ENCODE results near the gene FBXW5.

Gene FBXW5

GRCh38 chr9:136930014-136930413 is 14.5 kb downstream of the FBXW5 start:
- TF ChIP-seq ZNF274 (IDR thresholded peaks at IDR 0.05; ENCODE audit: low read depth, low read length), result no peak
- H3K4me3 ChIP-seq (ENCODE audit: low read length), result no peak overlapping the region

- TF ChIP-seq ZNF274 (IDR thresholded peaks at IDR 0.05; ENCODE audit: low read depth, low read length), result no peak
- no peak overlapping the region for H3K4me3 ChIP-seq (ENCODE audit: low read length)
Measured at GRCh38 chr9:136928591-136928990, 15.9 kb downstream of the FBXW5 start.

- TF ChIP-seq ZNF274 (IDR thresholded peaks at IDR 0.05; ENCODE audit: low read depth, low read length), result no peak
Measured at GRCh38 chr9:136927343-136928271, 16.9 kb downstream of the FBXW5 start.

GRCh38 chr9:136926749-136927148 is 17.8 kb downstream of the FBXW5 start:
- H3K4me3 ChIP-seq (ENCODE audit: low read length), result no peak overlapping the region
- TF ChIP-seq ZNF274 (IDR thresholded peaks at IDR 0.05; ENCODE audit: low read depth, low read length), result no peak

More at GRCh38 chr9:136927343-136928271, 16.9 kb downstream of the FBXW5 start:
- no peak overlapping the region for H3K4me3 ChIP-seq (ENCODE audit: low read length)

- no peak overlapping the region for H3K4me3 ChIP-seq (ENCODE audit: low read length)
- TF ChIP-seq ZNF274 (IDR thresholded peaks at IDR 0.05; ENCODE audit: low read depth, low read length), result no peak
Measured at GRCh38 chr9:136926154-136926704, 18.3 kb downstream of the FBXW5 start.

- no peak for TF ChIP-seq ZNF274 (IDR thresholded peaks at IDR 0.05; ENCODE audit: low read depth, low read length)
- H3K4me3 ChIP-seq (ENCODE audit: low read length), result no peak overlapping the region
Measured at GRCh38 chr9:136925414-136926153, 19.0 kb downstream of the FBXW5 start.

- H3K4me3 ChIP-seq (ENCODE audit: low read length), result no peak overlapping the region
- TF ChIP-seq ZNF274 (IDR thresholded peaks at IDR 0.05; ENCODE audit: low read depth, low read length), result no peak
Measured at GRCh38 chr9:136923881-136924280, 20.7 kb downstream of the FBXW5 start.

GRCh38 chr9:136922540-136922939 is 22.0 kb downstream of the FBXW5 start:
- H3K4me3 ChIP-seq (ENCODE audit: low read length), result no peak overlapping the region
- no peak for TF ChIP-seq ZNF274 (IDR thresholded peaks at IDR 0.05; ENCODE audit: low read depth, low read length)

GRCh38 chr9:136921718-136922117 is 22.8 kb downstream of the FBXW5 start:
- TF ChIP-seq ZNF274 (IDR thresholded peaks at IDR 0.05; ENCODE audit: low read depth, low read length), result no peak
- no peak overlapping the region for H3K4me3 ChIP-seq (ENCODE audit: low read length)

- TF ChIP-seq ZNF274 (IDR thresholded peaks at IDR 0.05; ENCODE audit: low read depth, low read length), result no peak
- no peak overlapping the region for H3K4me3 ChIP-seq (ENCODE audit: low read length)
Measured at GRCh38 chr9:136921307-136921706, 23.2 kb downstream of the FBXW5 start.

GRCh38 chr9:136920734-136921231 is 23.8 kb downstream of the FBXW5 start:
- no peak for TF ChIP-seq ZNF274 (IDR thresholded peaks at IDR 0.05; ENCODE audit: low read depth, low read length)
- no peak overlapping the region for H3K4me3 ChIP-seq (ENCODE audit: low read length)

GRCh38 chr9:136920069-136920468 is 24.5 kb downstream of the FBXW5 start:
- no peak overlapping the region for H3K4me3 ChIP-seq (ENCODE audit: low read length)
- TF ChIP-seq ZNF274 (IDR thresholded peaks at IDR 0.05; ENCODE audit: low read depth, low read length), result no peak

GRCh38 chr9:136917902-136918301 is 26.6 kb downstream of the FBXW5 start:
- TF ChIP-seq ZNF274 (IDR thresholded peaks at IDR 0.05; ENCODE audit: low read depth, low read length), result no peak
- H3K4me3 ChIP-seq (ENCODE audit: low read length), result no peak overlapping the region
